Right cardiac atrium (tissue), 5 donors: ENCODE measurements around the gene TREML2. TPM values are rescaled to one million over a fixed set of nuclear protein-coding genes. Genes with fewer than 3 reads are reported as not detected.
A peak's percentile ranks its signal among the peaks of the same experiment; 100 is the strongest.
"Not testable (repeated sequence)": the region's sequence is repeated elsewhere in the genome, so short reads cannot be mapped to it uniquely, and the experiment has no call there.

Experiments used
- ATAC-seq, 2 donors: fragments of 200-7000 bp; cut with Tn5 transposase; one replicate each; pipeline versions ENCODE4 v1.8.0 to v1.9.1; 2020; ENCODE audit warnings: moderate library complexity in 2 of 2, mild to moderate bottlenecking in 1 of 2
- DNase-seq, 3 donors: peaks; one replicate each; pipeline ENCODE4 v3.0.0-alpha.2; 2020
- H3K27ac ChIP-seq: one replicate; pipeline ENCODE4 v1.5.1; 2013; ENCODE audit warnings: mild to moderate bottlenecking, low read length, control low read depth, moderate library complexity
- H3K27me3 ChIP-seq: one replicate; pipeline ENCODE4 v1.6.1; 2013; ENCODE audit not compliant: control insufficient read depth, insufficient read depth
- H3K4me1 ChIP-seq: one replicate; pipeline ENCODE4 v1.6.1; 2013; ENCODE audit warnings: low read length; ENCODE audit not compliant: control insufficient read depth, insufficient read depth
- H3K4me3 ChIP-seq: one replicate; pipeline ENCODE4 v1.5.1; 2013; ENCODE audit warnings: low read length, control low read depth
- H3K9me3 ChIP-seq: one replicate; pipeline ENCODE4 v1.6.1; 2013; ENCODE audit warnings: low read length; ENCODE audit not compliant: control insufficient read depth
- WGBS: extraction: QIAGEN DNeasy Blood & Tissue Kit; methylation state at CpG from one replicate; pipeline ENCODE4 v1.1.7; 2013; 5-methylcytosine and 5-hydroxymethylcytosine counted together
- intact Hi-C, 4 donors: fragments of 100-400 bp; cut with DNase I; formaldehyde crosslinking; loops; one replicate each; pipeline versions ENCODE4 v1.11.0 to v1.14.0; 2022 to 2023
- long read RNA-seq, 4 donors: library from polyadenylated mRNA; unstranded; transcript quantifications; one replicate each; pipeline ENCODE4 v2.0.0, GENCODE V29; 2020 to 2021
- polyA plus RNA-seq: library from polyadenylated mRNA; stranded (reverse); fragments of 200-250 nt; gene quantifications from one replicate; pipeline ENCODE4 v1.2.3, GENCODE V29; 2013
- total RNA-seq, 4 donors: library from RNA; stranded (reverse); fragmentation: NEBNext Ultra II Directional; extraction: Animal tissue kit (Norgen Biotek cat#: 25700); gene quantifications; one replicate each; pipeline ENCODE4 v1.2.1, GENCODE V29; 2021
- donor health status: healthy with polysubstance abuse.
- donor health status: DM: no; HTN: yes; CAD: no.
- donor health status: DM: no; HTN: no; CAD: no.
- donor health status: DM: no; HTN: yes; CAD: no; lungs with severe emphysema.
- donor health status: DM: yes; HTN: yes; CAD: no.

Gene TREML2, protein sequence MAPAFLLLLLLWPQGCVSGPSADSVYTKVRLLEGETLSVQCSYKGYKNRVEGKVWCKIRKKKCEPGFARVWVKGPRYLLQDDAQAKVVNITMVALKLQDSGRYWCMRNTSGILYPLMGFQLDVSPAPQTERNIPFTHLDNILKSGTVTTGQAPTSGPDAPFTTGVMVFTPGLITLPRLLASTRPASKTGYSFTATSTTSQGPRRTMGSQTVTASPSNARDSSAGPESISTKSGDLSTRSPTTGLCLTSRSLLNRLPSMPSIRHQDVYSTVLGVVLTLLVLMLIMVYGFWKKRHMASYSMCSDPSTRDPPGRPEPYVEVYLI
- total RNA-seq: under 1 TPM in 1 of 4 donors, not detected in 3; 0.15 TPM
- 0.02 TPM for polyA plus RNA-seq
- long read RNA-seq, donor 1: 0 reads
- long read RNA-seq, donor 2: 0 reads
- long read RNA-seq, donor 3: 0 reads
- long read RNA-seq, donor 4, partial matches to known transcripts: 0 of 1 reads
- long read RNA-seq, donor 4, other reads (novel, unspliced or antisense): 0 of 1 reads

- no peaks in the 10 kb centered on the region for H3K27me3 ChIP-seq
- WGBS: 69% methylated on average over 12 of the region's 12 CpGs
- peak in 1 of 3 donors; percentile 45 for DNase-seq
- intact Hi-C loops: no loop called here
- peak in 1 of 2 donors; percentile 42 for ATAC-seq
- no peaks in the 10 kb centered on the region for H3K4me1 ChIP-seq
- H3K27ac ChIP-seq: peak within 1 kb of the TSS; percentile 3
- no peak within 1 kb of the TSS for H3K4me3 ChIP-seq
- H3K9me3 ChIP-seq: no peaks in the 10 kb centered on the region
Observed at GRCh38 chr6:41200901-41201763, at the start of gene TREML2. TSS of gene TREML2 (minus strand) at chr6:41201149. CDS start at chr6:41201008, 141 bp downstream.

DNA sequence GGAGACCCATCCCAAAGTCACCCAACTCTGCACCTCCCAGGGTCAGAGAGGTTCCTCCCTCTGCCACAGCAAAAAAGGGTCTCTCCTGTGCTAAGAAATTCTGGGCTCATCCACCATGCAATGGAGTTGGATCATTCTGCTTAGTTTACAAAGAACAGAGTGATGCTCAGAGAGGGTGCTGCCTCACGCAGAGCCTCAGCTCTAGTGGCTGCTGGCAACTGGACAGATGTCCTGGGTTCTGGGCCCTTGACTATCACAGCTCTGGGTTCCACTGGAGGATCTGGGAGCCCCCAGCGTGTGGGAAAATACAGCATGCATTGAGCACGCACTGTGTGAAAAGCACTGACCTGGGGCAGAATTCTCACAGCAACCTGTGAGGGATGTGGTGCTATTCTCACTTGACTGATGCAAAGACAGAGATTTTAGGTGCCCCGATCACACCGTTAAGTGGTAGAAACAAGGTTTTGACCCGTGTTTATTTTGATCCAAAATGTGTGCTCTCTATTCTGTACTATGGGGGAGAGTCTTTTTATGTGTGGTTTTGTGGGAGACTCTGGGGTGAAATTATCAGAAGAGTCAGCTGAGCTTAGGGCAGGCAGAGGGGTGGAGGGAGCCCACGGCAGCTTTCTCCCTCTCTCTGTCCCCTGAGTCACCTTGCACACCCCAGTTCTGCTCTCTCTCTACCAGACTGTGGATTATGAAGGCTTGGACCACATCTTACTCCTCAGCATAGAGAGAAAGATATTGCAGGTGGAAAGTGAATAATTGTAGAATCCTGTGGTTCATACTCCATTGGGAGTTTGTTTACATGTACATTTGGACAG is 47.1 kb upstream of the TREML2 start:
- Histone ChIP-seq H3K9me3 (no peaks in the 10 kb centered on the region), H3K27me3 (no peaks in the 10 kb centered on the region), H3K27ac (no peak overlapping the region), H3K4me3 (no peak overlapping the region), H3K4me1 (no peaks in the 10 kb centered on the region)
- ATAC-seq (no peak), DNase-seq (no peak)
- 75% methylated on average over 7 of the region's 7 CpGs for WGBS
- intact Hi-C loops: no loop called here

DNA sequence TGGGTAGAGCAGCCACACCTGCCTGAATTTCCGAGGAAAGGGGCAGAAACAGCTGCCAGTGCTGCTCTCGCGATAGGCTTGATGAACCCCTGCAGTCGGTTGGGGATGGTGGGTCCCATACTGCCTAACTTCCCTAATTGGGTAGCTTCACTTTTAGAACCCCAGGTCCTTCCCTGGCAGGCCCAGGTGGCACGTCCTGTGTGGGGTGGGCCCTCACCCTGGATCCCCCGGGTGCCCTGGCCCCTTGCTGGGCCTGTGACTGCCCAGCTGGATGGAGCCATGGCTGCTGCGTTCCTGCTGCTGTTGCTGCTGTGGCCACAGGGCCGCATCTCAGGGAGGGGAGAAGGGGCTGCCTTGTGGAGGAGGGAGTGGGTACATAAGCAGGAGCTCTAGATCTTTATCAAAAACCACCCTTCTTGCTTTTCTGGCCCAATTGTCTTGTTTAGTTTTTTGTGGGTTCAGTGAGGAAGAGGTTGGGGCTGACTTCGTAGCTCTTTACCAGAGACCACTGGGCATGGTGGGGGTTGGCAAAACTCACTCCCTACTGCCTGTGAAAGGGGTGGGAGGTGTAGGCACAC is 46.4 kb upstream of the TREML2 start:
- ATAC-seq (no peak), DNase-seq (no peak)
- Histone ChIP-seq H3K9me3 (no peaks in the 10 kb centered on the region), H3K4me3 (no peak overlapping the region), H3K27me3 (no peaks in the 10 kb centered on the region), H3K4me1 (no peaks in the 10 kb centered on the region), H3K27ac (no peak overlapping the region)
- 71% methylated on average over 9 of the region's 9 CpGs for WGBS
- intact Hi-C loops: no loop called here

- 95% methylated on average over 3 of the region's 4 CpGs for WGBS
- ATAC-seq, H3K9me3 ChIP-seq, H3K4me1 ChIP-seq, DNase-seq, H3K27me3 ChIP-seq, intact Hi-C loops, H3K4me3 ChIP-seq, H3K27ac ChIP-seq: not testable (repeated sequence)
Observed at GRCh38 chr6:41246529-41246928, 45.6 kb upstream of the TREML2 start.

DNA sequence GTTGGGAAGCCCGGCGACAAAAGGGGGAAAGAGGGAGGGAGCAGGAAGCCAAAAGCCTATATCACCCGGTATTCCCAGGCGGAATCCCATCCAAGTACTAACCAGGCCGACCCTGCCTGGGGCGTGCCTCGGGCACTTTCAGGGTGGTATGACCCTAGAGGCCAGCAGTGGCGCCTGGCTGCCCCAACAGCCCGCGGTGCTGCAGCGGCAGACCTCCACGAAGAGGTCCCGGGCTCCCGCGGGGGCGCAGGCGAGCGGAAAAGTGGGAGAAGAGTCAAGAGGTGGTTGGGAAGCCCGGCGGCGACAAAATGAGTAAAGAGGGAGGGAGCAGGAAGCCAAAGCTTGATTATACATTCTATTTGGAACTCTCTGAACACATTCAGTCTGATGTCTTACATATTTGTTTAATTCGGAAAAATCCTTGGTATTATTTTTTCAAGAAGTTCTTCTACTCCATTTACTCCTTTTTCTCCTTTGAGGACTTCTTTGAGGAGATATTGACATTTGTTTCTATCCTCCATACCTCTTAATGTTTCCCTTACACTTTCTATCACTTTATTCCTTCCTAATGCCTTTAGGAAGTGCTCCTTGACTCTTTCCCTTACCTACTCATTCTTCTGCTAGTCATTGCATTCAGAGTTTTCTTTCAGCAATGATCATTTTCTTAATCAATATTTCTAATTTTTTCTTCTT is 38.7 kb upstream of the TREML2 start:
- intact Hi-C loops: no loop called here
- Histone ChIP-seq H3K4me1 (no peaks in the 10 kb centered on the region), H3K9me3 (no peaks in the 10 kb centered on the region), H3K27me3 (no peaks in the 10 kb centered on the region), H3K4me3 (no peak overlapping the region), H3K27ac (no peak overlapping the region)
- ATAC-seq (no peak), DNase-seq (no peak)
- WGBS: 10% methylated on average over 22 of the region's 22 CpGs

DNA sequence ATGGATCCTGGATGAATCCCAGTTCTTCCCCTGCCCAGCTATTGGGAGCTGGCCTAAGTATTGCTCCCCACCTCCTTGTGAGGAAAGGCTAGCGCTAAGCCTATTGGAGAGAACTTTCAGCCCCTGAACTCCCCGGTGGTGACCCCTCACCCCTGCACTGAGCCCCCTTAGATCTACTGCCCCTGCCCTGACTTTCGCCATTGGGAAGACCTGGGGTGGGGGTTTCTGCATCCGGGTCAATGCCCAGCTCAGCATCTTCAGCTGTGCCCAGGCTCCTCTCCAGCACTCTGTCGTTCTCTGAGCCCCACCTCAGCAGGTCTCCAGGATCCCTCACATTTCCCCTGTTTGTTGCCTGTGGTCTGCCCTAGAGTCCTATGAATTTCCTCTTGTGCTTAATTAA is 36.2 kb upstream of the TREML2 start:
- Histone ChIP-seq H3K27me3 (no peaks in the 10 kb centered on the region), H3K27ac (no peak overlapping the region), H3K4me3 (no peak overlapping the region), H3K9me3 (no peaks in the 10 kb centered on the region), H3K4me1 (no peaks in the 10 kb centered on the region)
- no peak for ATAC-seq
- DNase-seq: no peak
- intact Hi-C loops: no loop called here
- WGBS: 70% methylated on average over 5 of the region's 5 CpGs

- H3K9me3 ChIP-seq: no peaks in the 10 kb centered on the region
- DNase-seq (no peak), ATAC-seq (no peak)
- 78% methylated on average over 4 of the region's 4 CpGs for WGBS
- H3K27me3 ChIP-seq: no peaks in the 10 kb centered on the region
- no peak overlapping the region for H3K27ac ChIP-seq
- H3K4me1 ChIP-seq: no peaks in the 10 kb centered on the region
- no peak overlapping the region for H3K4me3 ChIP-seq
- intact Hi-C loops: no loop called here
Observed at GRCh38 chr6:41236276-41236675, 35.3 kb upstream of the TREML2 start.

DNA sequence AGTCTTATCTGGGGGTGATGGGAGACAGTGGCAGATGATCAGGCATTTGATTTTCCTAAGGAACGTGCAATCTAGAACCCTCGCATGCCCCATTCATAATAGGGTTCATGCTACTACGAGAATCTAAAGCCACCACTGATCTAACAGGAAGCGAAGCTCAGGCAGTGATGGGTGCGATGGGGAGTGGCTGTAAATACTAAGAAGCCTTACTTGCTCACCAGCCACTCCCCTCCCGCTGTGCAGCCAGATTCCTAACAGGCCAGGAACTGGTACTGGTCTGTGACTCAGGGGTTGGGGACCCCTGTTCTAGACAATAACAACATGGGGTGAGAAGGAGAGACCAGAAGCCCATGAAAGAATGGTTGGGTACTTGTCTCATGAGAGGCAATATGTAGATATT is 31.7 kb upstream of the TREML2 start:
- Histone ChIP-seq H3K4me3 (no peak overlapping the region), H3K4me1 (no peaks in the 10 kb centered on the region), H3K27ac (no peak overlapping the region), H3K9me3 (no peaks in the 10 kb centered on the region), H3K27me3 (no peaks in the 10 kb centered on the region)
- WGBS: 81% methylated on average over 6 of the region's 6 CpGs
- DNase-seq (no peak), ATAC-seq (no peak)
- intact Hi-C loops: no loop called here

- no peaks in the 10 kb centered on the region for H3K4me1 ChIP-seq
- ATAC-seq (no peak), DNase-seq (no peak)
- H3K9me3 ChIP-seq: no peaks in the 10 kb centered on the region
- H3K27me3 ChIP-seq: no peaks in the 10 kb centered on the region
- intact Hi-C loops: no loop called here
- no peak overlapping the region for H3K27ac ChIP-seq
- no peak overlapping the region for H3K4me3 ChIP-seq
- 71% methylated on average over 5 of the region's 5 CpGs for WGBS
Observed at GRCh38 chr6:41231246-41231645, 30.3 kb upstream of the TREML2 start.

- Histone ChIP-seq H3K27me3 (no peaks in the 10 kb centered on the region), H3K4me1 (no peaks in the 10 kb centered on the region), H3K9me3 (no peaks in the 10 kb centered on the region), H3K27ac (no peak overlapping the region), H3K4me3 (no peak overlapping the region)
- DNase-seq (no peak), ATAC-seq (no peak)
- intact Hi-C loops: no loop called here
- 87% methylated on average over 4 of the region's 4 CpGs for WGBS
Observed at GRCh38 chr6:41229721-41230120, 28.8 kb upstream of the TREML2 start.
